PC-3 (cell line): ENCODE data around the gene TSPEAR. TPM values are rescaled to one million over a fixed set of nuclear protein-coding genes. Genes with fewer than 3 reads are reported as not detected.
A peak's percentile ranks its signal among the peaks of the same experiment; 100 is the strongest.

ENCODE experiments used
- ATAC-seq: fragments of 200-7000 bp; cut with Tn5 transposase; 2 replicates; pipeline ENCODE4 v1.9.1; 2020; ENCODE audit warnings: mild to moderate bottlenecking, moderate library complexity
- BruUV-seq: library from RNA; stranded (reverse); fragments of 400-500 nt; replicated peaks from 2 replicates; lab custom pipeline; 2021; lab: Mats Ljungman, UMichigan
- CTCF ChIA-PET: fragments of 300-600 bp; sonication (Branson Sonifier 250); formaldehyde crosslinking; loops from one replicate; lab custom pipeline; 2022; ENCODE audit warnings: antibody characterized with exemption; lab: Charles Lee
- POLR2A ChIA-PET: fragments of 300-600 bp; sonication (Branson Sonifier 250); formaldehyde crosslinking; loops from one replicate; lab custom pipeline; 2022; ENCODE audit warnings: antibody characterized with exemption; ENCODE audit not compliant: unreplicated experiment; lab: Charles Lee
- DNase-seq: peaks from one replicate; pipeline ENCODE4 v3.0.0-alpha.2; 2015
- H2AFZ ChIP-seq: fragments of 300-600 bp; sonication (generic); 2 replicates; pipeline ENCODE4 v1.6.0; 2016; ENCODE audit warnings: antibody characterized with exemption, low read length
- H3F3A ChIP-seq: fragments of 300-600 bp; sonication (generic); one replicate; pipeline ENCODE4 v1.6.0; 2017; ENCODE audit warnings: antibody characterized with exemption, low read length, control low read depth, mild to moderate bottlenecking; ENCODE audit not compliant: unreplicated experiment
- H3K27ac ChIP-seq: fragments of 300-600 bp; sonication (generic); 2 replicates; pipeline ENCODE4 v1.5.1; 2016; ENCODE audit warnings: mild to moderate bottlenecking, low read length
- H3K27me3 ChIP-seq: fragments of 300-600 bp; sonication (generic); 2 replicates; pipeline ENCODE4 v1.6.1; 2016; ENCODE audit warnings: low read length, mixed read lengths
- H3K36me3 ChIP-seq: fragments of 300-600 bp; sonication (generic); 2 replicates; pipeline ENCODE4 v1.6.1; 2016; ENCODE audit warnings: low read depth, mixed run types, low read length, mixed read lengths
- H3K4me1 ChIP-seq: fragments of 300-600 bp; sonication (generic); 2 replicates; pipeline ENCODE4 v1.5.1; 2016; ENCODE audit warnings: low read length; ENCODE audit not compliant: insufficient read depth
- H3K4me2 ChIP-seq: fragments of 300-600 bp; sonication (generic); 2 replicates; pipeline ENCODE4 v1.6.0; 2016; ENCODE audit warnings: low read length
- H3K4me3 ChIP-seq: fragments of 300-600 bp; sonication (generic); 2 replicates; pipeline ENCODE4 v1.5.1; 2016; ENCODE audit warnings: mild to moderate bottlenecking, low read length, mixed read lengths
- H3K79me2 ChIP-seq: fragments of 300-600 bp; sonication (generic); 2 replicates; pipeline ENCODE4 v1.6.1; 2017; ENCODE audit warnings: low read length, mixed read lengths
- H3K9ac ChIP-seq: fragments of 300-600 bp; sonication (generic); 2 replicates; pipeline ENCODE4 v1.6.0; 2016; ENCODE audit warnings: mild to moderate bottlenecking, low read length
- H3K9me2 ChIP-seq: fragments of 300-600 bp; sonication (generic); replicated peaks from 2 replicates; pipeline ENCODE4 v1.6.1; 2016; ENCODE audit warnings: mixed run types, low read length, mixed read lengths
- H3K9me3 ChIP-seq: fragments of 300-600 bp; sonication (generic); 2 replicates; pipeline ENCODE4 v1.6.1; 2016; ENCODE audit warnings: low read length, mixed read lengths
- H4K20me1 ChIP-seq: fragments of 300-600 bp; sonication (generic); 2 replicates; pipeline ENCODE4 v1.6.1; 2016; ENCODE audit warnings: low read length, mixed read lengths
- EZH2 ChIP-seq: fragments of 300-600 bp; sonication (generic); IDR thresholded peaks from one replicate; pipeline ENCODE4 v1.6.1; 2017; ENCODE audit warnings: antibody characterized with exemption, mild to moderate bottlenecking, low read length; ENCODE audit not compliant: unreplicated experiment
- EZH2phosphoT487 ChIP-seq: fragments of 300-600 bp; sonication (generic); IDR thresholded peaks from 2 replicates; pipeline ENCODE4 v1.6.1; 2018; ENCODE audit warnings: mild to moderate bottlenecking, antibody characterized with exemption, low read length, borderline replicate concordance
- intact Hi-C: fragments of 100-400 bp; cut with micrococcal nuclease; formaldehyde crosslinking; loops from 2 replicates; pipeline ENCODE4 v1.9.0; 2023
- total RNA-seq: library from RNA; depleted of rRNA; stranded (reverse); fragments of >200 nt; gene quantifications from 2 replicates; pipeline ENCODE4 v1.2.3, GENCODE V29; 2014
- TF ChIP-seq, protein P1 (sequence below): fragments of 300-600 bp; sonication (generic); conservative IDR thresholded peaks from 2 replicates; pipeline ENCODE4 v1.5.1; 2017; ENCODE audit warnings: antibody characterized with exemption, low read depth, mild to moderate bottlenecking, low read length

TSPEAR gene
- total RNA-seq, 1 experiment from 2014 or later: 2.1 TPM

DNA sequence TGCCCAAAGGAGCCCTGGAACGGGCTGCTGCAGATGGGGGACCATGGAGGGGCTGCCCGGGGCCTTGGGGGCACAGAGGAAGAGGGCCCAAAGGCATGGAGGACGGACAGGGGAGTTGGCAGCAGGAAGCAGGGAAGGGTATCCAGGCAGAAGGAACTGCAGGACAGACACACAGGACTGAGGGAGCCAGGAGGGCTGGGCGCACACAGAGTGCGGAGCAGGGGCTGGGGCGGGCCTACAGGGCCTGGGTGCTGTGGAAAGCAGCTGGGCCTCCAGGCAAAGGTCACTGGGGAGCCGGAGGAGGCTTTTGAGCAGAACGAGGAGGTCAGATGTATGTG is 199.5 kb downstream of the TSPEAR start:
- ChIA-PET POLR2A (no interaction called here), CTCF (no interaction called here)
- ATAC-seq (no peak), DNase-seq (no peak)
- Histone ChIP-seq H3K9me3 (no peaks in the 10 kb centered on the region), H3K4me2 (no peak overlapping the region), H3K9ac (no peak overlapping the region), H3K4me1 (peaks cover 11% of the 10 kb centered on the region; the same call in 1 of the 2 replicates), H2AFZ (no peak overlapping the region), H3K36me3 (no peaks in the 10 kb centered on the region), H3K9me2 (no peaks in the 10 kb centered on the region), H3K27ac (no peak overlapping the region), H3K27me3 (no peaks in the 10 kb centered on the region), H3K79me2 (no peaks in the 10 kb centered on the region), H3F3A (no peaks in the 10 kb centered on the region), H3K4me3 (no peak overlapping the region), H4K20me1 (no peaks in the 10 kb centered on the region)
- intact Hi-C loops: loop anchor here (2.0 kb wide), 1 partner anchor 231 kb away; no protein-coding TSS in a partner anchor
- no peak for TF ChIP-seq EZH2
- TF ChIP-seq, protein P1, sequence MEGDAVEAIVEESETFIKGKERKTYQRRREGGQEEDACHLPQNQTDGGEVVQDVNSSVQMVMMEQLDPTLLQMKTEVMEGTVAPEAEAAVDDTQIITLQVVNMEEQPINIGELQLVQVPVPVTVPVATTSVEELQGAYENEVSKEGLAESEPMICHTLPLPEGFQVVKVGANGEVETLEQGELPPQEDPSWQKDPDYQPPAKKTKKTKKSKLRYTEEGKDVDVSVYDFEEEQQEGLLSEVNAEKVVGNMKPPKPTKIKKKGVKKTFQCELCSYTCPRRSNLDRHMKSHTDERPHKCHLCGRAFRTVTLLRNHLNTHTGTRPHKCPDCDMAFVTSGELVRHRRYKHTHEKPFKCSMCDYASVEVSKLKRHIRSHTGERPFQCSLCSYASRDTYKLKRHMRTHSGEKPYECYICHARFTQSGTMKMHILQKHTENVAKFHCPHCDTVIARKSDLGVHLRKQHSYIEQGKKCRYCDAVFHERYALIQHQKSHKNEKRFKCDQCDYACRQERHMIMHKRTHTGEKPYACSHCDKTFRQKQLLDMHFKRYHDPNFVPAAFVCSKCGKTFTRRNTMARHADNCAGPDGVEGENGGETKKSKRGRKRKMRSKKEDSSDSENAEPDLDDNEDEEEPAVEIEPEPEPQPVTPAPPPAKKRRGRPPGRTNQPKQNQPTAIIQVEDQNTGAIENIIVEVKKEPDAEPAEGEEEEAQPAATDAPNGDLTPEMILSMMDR: no peak
- no peak for TF ChIP-seq EZH2phosphoT487
- BruUV-seq: no TSS peak

GRCh38 chr21:44511219-44511937 is 200.0 kb downstream of the TSPEAR start:
- intact Hi-C loops: loop anchor here (2.0 kb wide), 1 partner anchor 231 kb away; no protein-coding TSS in a partner anchor
- Histone ChIP-seq H3K4me1 (peaks cover 11% of the 10 kb centered on the region; the same call in 1 of the 2 replicates), H3K27me3 (no peaks in the 10 kb centered on the region), H3K27ac (no peak overlapping the region), H3K9me3 (no peaks in the 10 kb centered on the region), H3K79me2 (no peaks in the 10 kb centered on the region), H3K4me2 (peak overlapping the region; percentile 89), H4K20me1 (no peaks in the 10 kb centered on the region), H3F3A (no peaks in the 10 kb centered on the region), H3K4me3 (no peak overlapping the region; the same call in 1 of the 2 replicates), H3K9ac (no peak overlapping the region), H3K36me3 (no peaks in the 10 kb centered on the region), H3K9me2 (no peaks in the 10 kb centered on the region), H2AFZ (no peak overlapping the region)
- TF ChIP-seq EZH2: no peak
- no peak for TF ChIP-seq EZH2phosphoT487
- TF ChIP-seq, protein P1: no peak
- ChIA-PET POLR2A (interaction anchor here (0.6 kb wide), 1 partner anchor 376 kb away, joined by 3 read pairs; no protein-coding TSS in a partner anchor), CTCF (interaction anchor here (0.5 to 2.6 kb wide), 5 partner anchors 24 to 381 kb away, joined by 3 to 20 read pairs (median 5); no protein-coding TSS in a partner anchor)
- no peak for ATAC-seq
- no peak for DNase-seq
- BruUV-seq: no TSS peak
